HL-60 (cell line): ENCODE measurements around the gene IQCH.

Experiments used
- CTCF ChIP-seq: IDR thresholded peaks from one replicate; pipeline ENCODE4 v1.5.1; 2011; ENCODE audit warnings: low read length, control low read depth, inconsistent platforms; ENCODE audit not compliant: insufficient read depth
- GABPA ChIP-seq: IDR thresholded peaks from 2 replicates; pipeline ENCODE4 v1.6.1; 2012; ENCODE audit warnings: low read depth
- POLR2AphosphoS5 ChIP-seq: IDR thresholded peaks from 2 replicates; pipeline ENCODE4 v1.6.1; 2012; ENCODE audit warnings: low read depth
- REST ChIP-seq: IDR thresholded peaks from 2 replicates; pipeline ENCODE4 v1.6.1; 2012; ENCODE audit warnings: low read depth; ENCODE audit not compliant: insufficient replicate concordance
- SPI1 ChIP-seq: IDR thresholded peaks from 2 replicates; pipeline ENCODE4 v1.6.1; 2012; ENCODE audit warnings: low read depth, mild to moderate bottlenecking, borderline replicate concordance

GRCh38 chr15:67501177-67501835 is 246.7 kb downstream of the IQCH start:
- TF ChIP-seq POLR2AphosphoS5 (no peak), CTCF (no peak), REST (no peak), GABPA (no peak), SPI1 (no peak)
